Smooth muscle cell (in vitro differentiated cells): ENCODE data around the gene MCAM. TPM values are rescaled to one million over a fixed set of nuclear protein-coding genes. Genes with fewer than 3 reads are reported as not detected.

Experiments
- DNase-seq: peaks from one replicate; lab custom pipeline; 2025; ENCODE audit not compliant: unreplicated experiment; lab: John Stamatoyannopoulos, UW
- H2AFZ ChIP-seq: fragments of 200-600 bp; sonication (generic); 2 replicates; pipeline ENCODE4 v1.6.0; 2016; ENCODE audit warnings: antibody characterized with exemption, low read depth, mild to moderate bottlenecking
- H3F3A ChIP-seq: fragments of 200-600 bp; sonication (generic); 2 replicates; pipeline ENCODE4 v1.6.0; 2017; ENCODE audit warnings: antibody characterized with exemption, low read depth
- H3K27ac ChIP-seq: fragments of 200-600 bp; sonication (generic); 2 replicates; pipeline ENCODE4 v1.5.1; 2016; ENCODE audit warnings: low read depth, mild to moderate bottlenecking
- H3K27me3 ChIP-seq: fragments of 200-600 bp; sonication (generic); 2 replicates; pipeline ENCODE4 v1.6.1; 2016; ENCODE audit warnings: low read depth, mild to moderate bottlenecking
- H3K36me3 ChIP-seq: fragments of 200-600 bp; sonication (generic); 2 replicates; pipeline ENCODE4 v1.5.1; 2016; ENCODE audit warnings: low read depth
- H3K4me1 ChIP-seq: fragments of 200-600 bp; sonication (generic); 2 replicates; pipeline ENCODE4 v1.5.1; 2016; ENCODE audit warnings: low read depth
- H3K4me2 ChIP-seq: fragments of 200-600 bp; sonication (generic); 2 replicates; pipeline ENCODE4 v1.6.0; 2016; ENCODE audit warnings: mild to moderate bottlenecking
- H3K4me3 ChIP-seq: fragments of 200-600 bp; sonication (generic); 2 replicates; pipeline ENCODE4 v1.5.1; 2016; ENCODE audit warnings: mild to moderate bottlenecking
- H3K79me2 ChIP-seq: fragments of 200-600 bp; sonication (generic); 2 replicates; pipeline ENCODE4 v1.6.0; 2016; ENCODE audit warnings: low read depth, mild to moderate bottlenecking
- H3K9ac ChIP-seq: fragments of 200-600 bp; sonication (generic); 2 replicates; pipeline ENCODE4 v1.6.0; 2016; ENCODE audit warnings: low read depth
- H3K9me3 ChIP-seq: fragments of 200-600 bp; sonication (generic); replicated peaks from 2 replicates; pipeline ENCODE4 v1.5.1; 2016; ENCODE audit warnings: low read depth
- H4K20me1 ChIP-seq: fragments of 200-600 bp; sonication (generic); 2 replicates; pipeline ENCODE4 v1.6.0; 2016; ENCODE audit warnings: low read depth
- WGBS: methylation state at CpG from one replicate; pipeline ENCODE4 v1.1.7; 2016; ENCODE audit warnings: low lambda C conversion rate; 5-methylcytosine and 5-hydroxymethylcytosine counted together
- polyA plus RNA-seq: library from polyadenylated mRNA; unstranded; fragments of >200 nt; fragmentation: Nextera tagmentation; extraction: Ambion mirVana; gene quantifications from 2 replicates; pipeline ENCODE4 v1.2.1, GENCODE V29; 2016
- total RNA-seq: library from RNA; depleted of rRNA; stranded (reverse); fragments of >200 nt; gene quantifications from 2 replicates; pipeline ENCODE4 v1.2.3, GENCODE V29; 2014
- TF ChIP-seq, protein P1 (sequence below): fragments of 200-600 bp; sonication (generic); IDR thresholded peaks from 2 replicates; pipeline ENCODE4 v1.5.1; 2017; ENCODE audit warnings: borderline replicate concordance, mild to moderate bottlenecking, antibody characterized with exemption; ENCODE audit not compliant: insufficient read depth, poor library complexity, severe bottlenecking

The MCAM gene
- total and polyA plus RNA-seq, 2 experiments from 2014 or later: 30.7 to 138 TPM

DNA sequence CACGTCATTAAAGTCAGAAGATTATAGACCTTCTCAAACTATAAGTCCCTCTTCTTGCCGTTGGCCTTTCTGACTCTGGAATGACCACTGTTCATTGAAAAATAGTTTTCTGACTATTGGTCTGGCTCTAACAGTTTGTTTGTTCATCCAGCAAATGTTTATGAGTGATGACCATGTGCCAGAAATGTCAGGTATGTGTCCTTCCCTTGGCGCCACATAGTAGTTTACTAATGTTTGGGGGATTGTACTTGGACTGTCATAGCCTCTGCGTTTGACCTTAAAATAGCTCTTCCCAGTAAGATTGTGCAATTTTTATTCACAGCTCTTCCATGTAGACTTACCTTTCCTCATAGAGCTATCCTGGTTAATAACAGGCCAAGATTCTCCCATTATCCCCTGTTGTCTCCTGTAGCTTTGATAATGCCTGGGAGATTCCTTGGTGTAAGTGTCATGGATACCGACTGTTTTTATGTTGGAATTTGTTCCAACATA is 13.7 kb downstream of the MCAM start:
- Histone ChIP-seq H3K27me3 (no peaks in the 10 kb centered on the region), H3K36me3 (peaks cover 8% of the 10 kb centered on the region)

DNA sequence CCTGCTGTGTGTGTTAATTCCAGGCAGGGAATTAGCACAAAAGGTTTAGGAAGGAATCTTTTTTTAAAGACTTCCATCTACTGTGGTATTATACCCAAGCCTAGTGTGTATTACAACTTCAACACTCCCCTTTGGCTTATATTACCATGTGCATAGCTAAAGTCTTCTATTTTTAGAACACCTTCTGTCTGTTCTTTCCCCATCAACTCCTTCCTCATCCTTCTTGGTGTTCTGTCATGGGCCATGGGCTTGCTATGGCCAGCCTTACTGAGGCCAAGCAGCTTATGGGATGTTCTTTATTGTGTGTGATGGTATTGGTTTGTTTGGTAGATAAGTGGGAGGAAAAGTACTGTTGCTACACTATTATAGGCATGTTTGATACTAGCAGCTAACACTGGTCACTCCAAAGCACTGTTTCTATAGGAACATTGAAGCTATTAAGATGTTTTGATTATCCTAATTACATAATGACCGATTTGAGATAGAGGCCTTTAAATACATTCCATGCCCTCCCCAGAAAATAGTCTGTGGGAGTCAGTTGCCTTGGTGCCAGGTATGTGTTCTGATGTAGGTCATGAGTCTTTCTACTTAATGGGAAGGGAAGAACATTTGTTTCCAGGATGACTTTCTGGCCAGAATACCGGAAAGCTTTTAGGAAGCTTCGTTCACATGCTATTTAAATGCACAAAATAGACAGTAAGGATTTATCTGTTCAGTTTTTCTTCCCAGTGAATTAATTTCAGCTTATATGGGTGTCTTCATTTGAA is 16.5 kb downstream of the MCAM start:
- Histone ChIP-seq H3F3A (no peaks in the 10 kb centered on the region), H3K27ac (no peak overlapping the region), H3K4me1 (no peaks in the 10 kb centered on the region), H2AFZ (no peak overlapping the region), H3K27me3 (no peaks in the 10 kb centered on the region), H3K36me3 (peaks cover 21% of the 10 kb centered on the region), H3K4me3 (no peak overlapping the region), H3K4me2 (no peak overlapping the region), H3K79me2 (peaks cover 3% of the 10 kb centered on the region), H3K9me3 (no peaks in the 10 kb centered on the region), H3K9ac (no peak overlapping the region), H4K20me1 (no peaks in the 10 kb centered on the region)
- WGBS: 100% methylated on average over 3 of the region's 3 CpGs
- DNase-seq: no peak
- TF ChIP-seq, protein P1, sequence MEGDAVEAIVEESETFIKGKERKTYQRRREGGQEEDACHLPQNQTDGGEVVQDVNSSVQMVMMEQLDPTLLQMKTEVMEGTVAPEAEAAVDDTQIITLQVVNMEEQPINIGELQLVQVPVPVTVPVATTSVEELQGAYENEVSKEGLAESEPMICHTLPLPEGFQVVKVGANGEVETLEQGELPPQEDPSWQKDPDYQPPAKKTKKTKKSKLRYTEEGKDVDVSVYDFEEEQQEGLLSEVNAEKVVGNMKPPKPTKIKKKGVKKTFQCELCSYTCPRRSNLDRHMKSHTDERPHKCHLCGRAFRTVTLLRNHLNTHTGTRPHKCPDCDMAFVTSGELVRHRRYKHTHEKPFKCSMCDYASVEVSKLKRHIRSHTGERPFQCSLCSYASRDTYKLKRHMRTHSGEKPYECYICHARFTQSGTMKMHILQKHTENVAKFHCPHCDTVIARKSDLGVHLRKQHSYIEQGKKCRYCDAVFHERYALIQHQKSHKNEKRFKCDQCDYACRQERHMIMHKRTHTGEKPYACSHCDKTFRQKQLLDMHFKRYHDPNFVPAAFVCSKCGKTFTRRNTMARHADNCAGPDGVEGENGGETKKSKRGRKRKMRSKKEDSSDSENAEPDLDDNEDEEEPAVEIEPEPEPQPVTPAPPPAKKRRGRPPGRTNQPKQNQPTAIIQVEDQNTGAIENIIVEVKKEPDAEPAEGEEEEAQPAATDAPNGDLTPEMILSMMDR: no peak

More for the DNA sequence above, 13.7 kb downstream of the MCAM start:
- H3K9me3 ChIP-seq: no peaks in the 10 kb centered on the region
- no peak overlapping the region for H3K27ac ChIP-seq
- no peak for DNase-seq
- 94% methylated on average over 5 of the region's 5 CpGs for WGBS
- H3F3A ChIP-seq: no peaks in the 10 kb centered on the region
- H3K9ac ChIP-seq: no peak overlapping the region
- no peaks in the 10 kb centered on the region for H3K79me2 ChIP-seq
- H3K4me3 ChIP-seq: no peak overlapping the region
- H3K4me1 ChIP-seq: peaks cover 14% of the 10 kb centered on the region
- TF ChIP-seq, protein P1: no peak
- no peak overlapping the region for H3K4me2 ChIP-seq
- no peaks in the 10 kb centered on the region for H4K20me1 ChIP-seq
- no peak overlapping the region for H2AFZ ChIP-seq

DNA sequence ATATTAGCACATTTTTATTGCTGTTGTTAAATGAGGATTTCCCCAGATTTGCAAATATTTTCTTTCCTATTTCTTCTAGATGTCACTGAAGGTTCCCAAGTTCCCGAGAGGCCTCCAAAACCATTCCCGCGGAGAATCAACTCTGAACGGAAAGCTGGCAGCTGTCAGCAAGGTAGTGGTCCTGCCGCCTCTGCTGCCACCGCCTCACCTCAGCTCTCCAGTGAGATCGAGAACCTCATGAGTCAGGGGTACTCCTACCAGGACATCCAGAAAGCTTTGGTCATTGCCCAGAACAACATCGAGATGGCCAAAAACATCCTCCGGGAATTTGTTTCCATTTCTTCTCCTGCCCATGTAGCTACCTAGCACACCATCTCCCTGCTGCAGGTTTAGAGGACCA is 17.5 kb downstream of the MCAM start:
- TF ChIP-seq, protein P1: no peak
- DNase-seq: no peak

More for the DNA sequence above, 17.5 kb downstream of the MCAM start:
- H3K4me2 ChIP-seq: no peak overlapping the region
- H3K79me2 ChIP-seq: peaks cover 3% of the 10 kb centered on the region
- H3K36me3 ChIP-seq: peaks cover 21% of the 10 kb centered on the region
- H3F3A ChIP-seq: no peaks in the 10 kb centered on the region
- H3K27me3 ChIP-seq: no peaks in the 10 kb centered on the region
- no peaks in the 10 kb centered on the region for H4K20me1 ChIP-seq
- 98% methylated on average over 9 of the region's 9 CpGs for WGBS
- no peak overlapping the region for H3K27ac ChIP-seq
- no peak overlapping the region for H3K9ac ChIP-seq
- H3K4me3 ChIP-seq: no peak overlapping the region
- H2AFZ ChIP-seq: no peak overlapping the region
- H3K9me3 ChIP-seq: no peaks in the 10 kb centered on the region
- H3K4me1 ChIP-seq: no peaks in the 10 kb centered on the region
